ENCODE measurements around the gene MDM2. TPM values are rescaled to one million over a fixed set of nuclear protein-coding genes. Genes with fewer than 3 reads are reported as not detected.

MDM2 gene
- total and polyA plus RNA-seq, 2 of the 8 experiments (the other 6 are each of a cell fraction or from before 2014, with no cell fraction given): 15.1 to 115 TPM

DNA sequence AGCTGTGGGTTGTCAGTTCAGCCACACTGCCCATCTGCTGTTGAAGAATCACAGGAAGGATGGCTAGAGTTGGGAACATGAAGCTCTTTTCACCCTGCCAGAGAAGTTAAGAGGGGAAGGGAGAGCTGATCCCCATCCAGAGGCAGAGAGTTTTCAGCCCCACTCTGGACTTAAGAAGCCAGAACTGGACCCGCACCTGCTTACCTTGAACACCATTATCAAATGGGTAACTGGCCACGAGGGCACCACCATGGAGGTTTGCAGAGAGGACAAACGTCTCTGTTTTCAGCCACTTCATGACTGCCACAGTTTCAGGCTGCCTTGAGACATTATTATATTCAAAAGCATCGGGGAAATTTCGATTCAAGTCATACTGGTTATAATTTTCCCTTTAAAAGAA is 62.0 kb downstream of the MDM2 start (continued):
- no peak for TF ChIP-seq ZNF274 (IDR thresholded peaks at IDR 0.05; ENCODE audit: borderline replicate concordance, extremely low read depth, low read length)
- no peak for TF ChIP-seq EGR1 (IDR thresholded peaks at IDR 0.05; ENCODE audit: borderline replicate concordance, low read depth, low read length)

Measured in H1 (cell line).